ENCODE data around the gene VIPR2. TPM values are rescaled to one million over a fixed set of nuclear protein-coding genes. Genes with fewer than 3 reads are reported as not detected.

Gene VIPR2
- total and polyA plus RNA-seq, 2 donors from 2014 or later = 0.91 to 1.3 TPM

DNA sequence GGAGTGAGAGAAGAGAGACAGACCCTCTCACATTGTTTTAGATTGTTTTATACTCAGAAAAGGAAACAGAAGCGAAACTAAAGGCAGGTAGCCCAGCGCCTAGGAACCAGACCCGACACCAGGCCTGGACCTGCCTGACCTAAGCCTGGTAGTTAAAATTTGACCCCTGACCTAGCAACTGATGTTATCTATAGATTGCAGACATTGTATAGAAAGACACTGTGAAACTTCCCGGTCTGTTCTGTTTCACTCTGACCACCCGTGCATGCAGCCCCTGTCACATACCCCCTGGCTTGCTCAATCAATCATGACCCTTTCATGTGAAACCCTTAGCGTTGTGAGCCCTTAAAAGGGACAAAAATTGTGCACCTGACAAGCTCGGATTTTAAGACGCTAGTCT lies 31.6 kb downstream of the VIPR2 start:
- Histone ChIP-seq H3K9me3 (ENCODE audit: control insufficient read depth in 2 of 3, insufficient read depth in 1 of 3, low read length in 3 of 3) (no peaks in the 10 kb centered on the region), H3K27me3 (ENCODE audit: control insufficient read depth, insufficient read depth, low read length) (no peaks in the 10 kb centered on the region), H3K4me1 (ENCODE audit: control insufficient read depth in 2 of 3, insufficient read depth in 2 of 3, low read depth in 1 of 3, low read length in 3 of 3) (no peaks in the 10 kb centered on the region), H3K9ac (ENCODE audit: low read length in 3 of 3) (no peak overlapping the region), H3K36me3 (ENCODE audit: control insufficient read depth in 2 of 3, insufficient read depth in 3 of 3, low read length in 3 of 3) (no peaks in the 10 kb centered on the region), H3K4me3 (ENCODE audit: low read length in 3 of 3) (no peak overlapping the region), H3K27ac (ENCODE audit: low read depth in 2 of 2, low read length in 2 of 2) (no peak overlapping the region)
- intact Hi-C loops (cut with DNase I) = no loop called here
- FAIRE-seq = no peak
- TF ChIP-seq, protein P1, sequence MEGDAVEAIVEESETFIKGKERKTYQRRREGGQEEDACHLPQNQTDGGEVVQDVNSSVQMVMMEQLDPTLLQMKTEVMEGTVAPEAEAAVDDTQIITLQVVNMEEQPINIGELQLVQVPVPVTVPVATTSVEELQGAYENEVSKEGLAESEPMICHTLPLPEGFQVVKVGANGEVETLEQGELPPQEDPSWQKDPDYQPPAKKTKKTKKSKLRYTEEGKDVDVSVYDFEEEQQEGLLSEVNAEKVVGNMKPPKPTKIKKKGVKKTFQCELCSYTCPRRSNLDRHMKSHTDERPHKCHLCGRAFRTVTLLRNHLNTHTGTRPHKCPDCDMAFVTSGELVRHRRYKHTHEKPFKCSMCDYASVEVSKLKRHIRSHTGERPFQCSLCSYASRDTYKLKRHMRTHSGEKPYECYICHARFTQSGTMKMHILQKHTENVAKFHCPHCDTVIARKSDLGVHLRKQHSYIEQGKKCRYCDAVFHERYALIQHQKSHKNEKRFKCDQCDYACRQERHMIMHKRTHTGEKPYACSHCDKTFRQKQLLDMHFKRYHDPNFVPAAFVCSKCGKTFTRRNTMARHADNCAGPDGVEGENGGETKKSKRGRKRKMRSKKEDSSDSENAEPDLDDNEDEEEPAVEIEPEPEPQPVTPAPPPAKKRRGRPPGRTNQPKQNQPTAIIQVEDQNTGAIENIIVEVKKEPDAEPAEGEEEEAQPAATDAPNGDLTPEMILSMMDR (IDR thresholded peaks at IDR 0.05; ENCODE audit: borderline replicate concordance, extremely low read depth, insufficient read depth) = no peak
- peak in 1 of 5 donors; percentile 26 for DNase-seq

DNA sequence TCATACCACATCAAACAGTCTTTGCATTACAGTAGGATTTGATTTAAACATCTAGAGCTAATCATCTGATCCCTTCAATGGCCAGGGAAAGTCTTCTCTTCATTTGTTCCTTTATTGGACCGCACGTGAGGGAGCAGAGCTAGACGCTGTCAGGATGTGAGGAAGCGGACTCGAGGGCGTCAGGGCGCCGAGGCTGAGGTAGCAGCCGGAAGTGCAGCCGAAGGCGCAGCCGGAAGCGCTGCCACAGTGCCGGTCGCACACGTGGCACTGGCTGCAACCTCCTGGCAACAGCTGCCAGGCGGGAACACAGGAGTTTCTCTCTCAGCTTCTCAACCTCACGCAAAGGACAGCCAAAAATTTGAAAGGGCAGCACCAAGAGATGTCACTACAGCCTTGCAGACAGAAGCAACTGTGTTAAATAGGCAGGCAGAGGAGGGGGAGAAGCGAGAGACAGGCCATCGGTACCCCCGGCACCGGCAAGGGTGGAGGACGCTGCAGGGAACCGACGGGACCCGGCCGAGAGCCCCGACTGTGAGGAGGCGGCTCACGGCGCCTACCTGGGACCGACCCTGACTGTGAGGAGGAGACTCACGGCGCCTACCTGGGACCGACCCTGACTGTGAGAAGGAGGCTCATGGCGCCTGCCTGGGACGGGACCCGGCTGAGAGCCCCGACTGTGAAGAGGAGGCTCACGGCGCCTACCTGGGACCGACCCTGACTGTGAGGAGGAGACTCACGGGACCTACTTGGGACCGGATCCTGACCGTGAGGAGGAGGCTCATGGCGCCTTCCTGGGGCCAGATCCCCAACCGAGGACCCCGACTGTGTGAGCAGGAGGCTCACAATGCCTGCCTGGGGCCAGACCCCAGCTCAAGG lies 32.3 kb downstream of the VIPR2 start:
- Histone ChIP-seq H3K27ac (ENCODE audit: low read depth in 2 of 2, low read length in 2 of 2) (no peak overlapping the region), H3K9ac (ENCODE audit: low read length in 3 of 3) (no peak overlapping the region), H3K4me3 (ENCODE audit: low read length in 3 of 3) (no peak overlapping the region), H3K9me3 (ENCODE audit: control insufficient read depth in 2 of 3, insufficient read depth in 1 of 3, low read length in 3 of 3) (no peaks in the 10 kb centered on the region), H3K27me3 (ENCODE audit: control insufficient read depth, insufficient read depth, low read length) (no peaks in the 10 kb centered on the region), H3K4me1 (ENCODE audit: control insufficient read depth in 2 of 3, insufficient read depth in 2 of 3, low read depth in 1 of 3, low read length in 3 of 3) (no peaks in the 10 kb centered on the region), H3K36me3 (ENCODE audit: control insufficient read depth in 2 of 3, insufficient read depth in 3 of 3, low read length in 3 of 3) (no peaks in the 10 kb centered on the region)
- DNase-seq (peak in 1 of 5 donors; percentile 45), FAIRE-seq (no peak)
- TF ChIP-seq, protein P1 (IDR thresholded peaks at IDR 0.05; ENCODE audit: borderline replicate concordance, extremely low read depth, insufficient read depth) = no peak
- intact Hi-C loops (cut with DNase I) = no loop called here

DNA sequence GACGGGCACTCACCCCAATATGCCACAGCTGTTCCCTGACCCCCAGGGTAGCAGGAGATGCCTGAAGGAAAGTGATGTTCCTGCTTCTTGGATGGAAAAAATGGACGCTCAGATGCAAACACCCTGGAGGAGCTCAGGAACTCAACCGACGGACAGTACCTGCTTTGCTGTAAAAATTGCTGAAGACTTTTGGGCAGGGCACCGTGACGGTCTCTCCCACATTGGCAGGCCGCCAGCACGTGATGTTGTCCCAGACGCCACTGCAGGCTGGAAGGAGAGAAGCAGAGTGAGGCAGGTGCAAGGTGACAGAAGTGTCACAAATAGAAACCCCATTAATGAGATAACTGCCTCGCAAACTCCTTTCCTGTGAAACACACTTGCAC lies 35.0 kb downstream of the VIPR2 start:
- TF ChIP-seq, protein P1 (IDR thresholded peaks at IDR 0.05; ENCODE audit: borderline replicate concordance, extremely low read depth, insufficient read depth) = no peak
- no peak overlapping the region for H3K27ac ChIP-seq (ENCODE audit: low read depth in 2 of 2, low read length in 2 of 2)
- no peaks in the 10 kb centered on the region for H3K9me3 ChIP-seq (ENCODE audit: control insufficient read depth in 2 of 3, insufficient read depth in 1 of 3, low read length in 3 of 3)
- H3K27me3 ChIP-seq (ENCODE audit: control insufficient read depth, insufficient read depth, low read length) = no peaks in the 10 kb centered on the region
- DNase-seq (peak in 4 of 5 donors; percentile 38 to 76 (median 52)), FAIRE-seq (no peak)
- intact Hi-C loops (cut with DNase I) = no loop called here
- H3K4me3 ChIP-seq (ENCODE audit: low read length in 3 of 3) = no peak overlapping the region
- no peak overlapping the region for H3K9ac ChIP-seq (ENCODE audit: low read length in 3 of 3)
- no peaks in the 10 kb centered on the region for H3K4me1 ChIP-seq (ENCODE audit: control insufficient read depth in 2 of 3, insufficient read depth in 2 of 3, low read depth in 1 of 3, low read length in 3 of 3)
- H3K36me3 ChIP-seq (ENCODE audit: control insufficient read depth in 2 of 3, insufficient read depth in 3 of 3, low read length in 3 of 3) = no peaks in the 10 kb centered on the region

All from kidney (tissue), 14 donors.